IMR-90 (cell line): ENCODE measurements around the gene BAZ1A. TPM values are rescaled to one million over a fixed set of nuclear protein-coding genes. Genes with fewer than 3 reads are reported as not detected.

Experiments
- ATAC-seq: fragments of 200-7000 bp; cut with Tn5 transposase; 2 replicates; pipeline ENCODE4 v1.9.1; 2020; ENCODE audit warnings: low read depth, mild to moderate bottlenecking, moderate library complexity
- BruUV-seq: library from RNA; stranded (reverse); fragments of 400-500 nt; replicated peaks from 2 replicates; lab custom pipeline; 2021; lab: Mats Ljungman, UMichigan
- CTCF ChIA-PET: fragments of 300-600 bp; formaldehyde crosslinking; extraction: SDS; loops from one replicate; lab custom pipeline; 2021; ENCODE audit warnings: antibody characterized with exemption; lab: Yijun Ruan, JAX
- POLR2A ChIA-PET: fragments of 300-600 bp; sonication (Branson Sonifier 250); formaldehyde crosslinking; loops from one replicate; lab custom pipeline; 2022; ENCODE audit warnings: antibody characterized with exemption; ENCODE audit not compliant: unreplicated experiment; lab: Charles Lee
- DNase-seq: peaks from one replicate; pipeline ENCODE4 v3.0.0; 2013
- H2AFZ ChIP-seq: replicated peaks from 2 replicates; pipeline ENCODE3; 2013; ENCODE audit warnings: low read length, mild to moderate bottlenecking; ENCODE audit not compliant: poor library complexity
- H2AK5ac ChIP-seq: 2 replicates; pipeline ENCODE4 v1.6.1; 2013; ENCODE audit warnings: low read depth, low read length, inconsistent platforms
- H2AK9ac ChIP-seq: replicated peaks from 2 replicates; pipeline ENCODE3; 2013; ENCODE audit warnings: mild to moderate bottlenecking, low read depth, low read length, moderate library complexity; ENCODE audit not compliant: poor library complexity
- H2BK120ac ChIP-seq: 2 replicates; pipeline ENCODE4 v1.6.1; 2013; ENCODE audit warnings: low read depth, low read length, inconsistent platforms
- H2BK15ac ChIP-seq: 3 replicates; pipeline ENCODE4 v1.6.1; 2013; ENCODE audit warnings: low read depth, low read length, inconsistent platforms
- H2BK20ac ChIP-seq: 2 replicates; pipeline ENCODE4 v1.6.1; 2013; ENCODE audit warnings: low read depth, mild to moderate bottlenecking, inconsistent platforms, low read length, moderate library complexity
- H2BK5ac ChIP-seq: 2 replicates; pipeline ENCODE4 v1.6.1; 2013; ENCODE audit warnings: mild to moderate bottlenecking, low read depth, low read length, inconsistent platforms; ENCODE audit not compliant: poor library complexity, severe bottlenecking
- H3K14ac ChIP-seq: replicated peaks from 2 replicates; pipeline ENCODE4 v1.6.1; 2013; ENCODE audit warnings: low read depth, low read length, inconsistent platforms
- H3K18ac ChIP-seq: 2 replicates; pipeline ENCODE4 v1.6.1; 2013; ENCODE audit warnings: low read depth, low read length, control low read depth
- H3K23ac ChIP-seq: 2 replicates; pipeline ENCODE4 v1.6.1; 2013; ENCODE audit warnings: low read depth, low read length, inconsistent platforms
- H3K27ac ChIP-seq: 2 replicates; pipeline ENCODE4 v1.5.1; 2013; ENCODE audit warnings: mild to moderate bottlenecking, control low read depth, low read length; ENCODE audit not compliant: insufficient read depth
- H3K27me3 ChIP-seq: 2 replicates; pipeline ENCODE4 v1.6.1; 2013; ENCODE audit warnings: low read length; ENCODE audit not compliant: control insufficient read depth, insufficient read depth
- H3K36me3 ChIP-seq: 2 replicates; pipeline ENCODE4 v1.6.1; 2013; ENCODE audit warnings: low read length, mixed read lengths; ENCODE audit not compliant: control insufficient read depth, insufficient read depth
- H3K4ac ChIP-seq: 2 replicates; pipeline ENCODE4 v1.6.1; 2013; ENCODE audit warnings: low read depth, low read length, inconsistent platforms
- H3K4me1 ChIP-seq: 2 replicates; pipeline ENCODE4 v1.6.1; 2013; ENCODE audit warnings: low read length, mixed read lengths; ENCODE audit not compliant: control insufficient read depth, insufficient read depth
- H3K4me2 ChIP-seq: 2 replicates; pipeline ENCODE4 v1.6.1; 2013; ENCODE audit warnings: low read depth, mild to moderate bottlenecking, control low read depth, low read length, moderate library complexity
- H3K4me3 ChIP-seq: 2 replicates; pipeline ENCODE4 v1.5.1; 2013; ENCODE audit warnings: low read depth, mild to moderate bottlenecking, control low read depth, low read length, moderate library complexity; ENCODE audit not compliant: insufficient read depth
- H3K56ac ChIP-seq: 2 replicates; pipeline ENCODE4 v1.6.1; 2013; ENCODE audit warnings: low read length, inconsistent platforms; ENCODE audit not compliant: insufficient read depth; ENCODE audit errors: extremely low read depth
- H3K79me1 ChIP-seq, 2 experiments: 2 replicates each; pipeline ENCODE4 v1.6.1; 2013; ENCODE audit warnings: low read length in 2 of 2, inconsistent platforms in 1 of 2, low read depth in 1 of 2
- H3K9ac ChIP-seq: 2 replicates; pipeline ENCODE4 v1.6.1; 2013; ENCODE audit warnings: low read depth, low read length, control low read depth
- H3K9me1 ChIP-seq: 2 replicates; pipeline ENCODE4 v1.6.1; 2013; ENCODE audit warnings: low read length, inconsistent platforms; ENCODE audit not compliant: insufficient read depth
- H3K9me3 ChIP-seq: 2 replicates; pipeline ENCODE4 v1.6.1; 2013; ENCODE audit warnings: low read length; ENCODE audit not compliant: control insufficient read depth, insufficient read depth
- H4K20me1 ChIP-seq: 2 replicates; pipeline ENCODE4 v1.6.1; 2013; ENCODE audit warnings: low read length, inconsistent platforms; ENCODE audit not compliant: insufficient read depth
- H4K5ac ChIP-seq: 2 replicates; pipeline ENCODE4 v1.6.1; 2013; ENCODE audit warnings: mild to moderate bottlenecking, low read depth, low read length, control low read depth
- H4K8ac ChIP-seq, 2 experiments: 2 replicates each; pipeline ENCODE4 v1.6.1; 2013; ENCODE audit warnings: low read depth in 2 of 2, low read length in 2 of 2, control low read depth in 1 of 2, inconsistent platforms in 1 of 2
- H4K91ac ChIP-seq: 2 replicates; pipeline ENCODE4 v1.6.1; 2013; ENCODE audit warnings: low read depth, low read length, inconsistent platforms; ENCODE audit not compliant: insufficient read depth
- CEBPB ChIP-seq: IDR thresholded peaks from 2 replicates; pipeline ENCODE4 v1.6.1; 2012; ENCODE audit warnings: low read depth, low read length, improper control_type of control experiment
- CHD1 ChIP-seq: IDR thresholded peaks from 2 replicates; pipeline ENCODE4 v1.6.1; 2012; ENCODE audit warnings: low read depth, low read length, improper control_type of control experiment
- CTCF ChIP-seq: conservative IDR thresholded peaks from 2 replicates; pipeline ENCODE4 v1.5.1; 2012; ENCODE audit warnings: mild to moderate bottlenecking, low read depth, low read length, improper control_type of control experiment
- MAZ ChIP-seq: IDR thresholded peaks from 2 replicates; pipeline ENCODE4 v1.6.1; 2012; ENCODE audit warnings: low read depth, mild to moderate bottlenecking, low read length, improper control_type of control experiment, moderate library complexity, borderline replicate concordance
- MXI1 ChIP-seq: IDR thresholded peaks from 2 replicates; pipeline ENCODE4 v1.6.1; 2012; ENCODE audit warnings: low read depth, mild to moderate bottlenecking, low read length, moderate library complexity, borderline replicate concordance
- POLR2A ChIP-seq: IDR thresholded peaks from 2 replicates; pipeline ENCODE4 v1.6.1; 2012; ENCODE audit warnings: mild to moderate bottlenecking, low read depth, low read length
- RCOR1 ChIP-seq: IDR thresholded peaks from 2 replicates; pipeline ENCODE4 v1.6.1; 2012; ENCODE audit warnings: mild to moderate bottlenecking, low read length, improper control_type of control experiment; ENCODE audit not compliant: insufficient replicate concordance
- WGBS, 2 experiments: methylation state at CpG; one replicate each; pipeline versions ENCODE4 v1.1.5 to v1.1.7; 2013; ENCODE audit warnings: missing lambda C conversion rate in 2 of 2; ENCODE audit not compliant: insufficient read length in 1 of 2; ENCODE audit errors: extremely low coverage in 2 of 2; 5-methylcytosine and 5-hydroxymethylcytosine counted together
- dilution Hi-C: fragments of 300-500 bp; cut with HindIII; formaldehyde crosslinking; loops from one replicate; pipeline ENCODE4 v1.14.3; 2018; ENCODE audit warnings: low sequenced_read_pairs; ENCODE audit not compliant: unreplicated experiment
- in situ Hi-C: fragments of 300-500 bp; cut with MboI; formaldehyde crosslinking; loops from 3 replicates; pipeline ENCODE4 v1.14.3; 2019; ENCODE audit warnings: low sequenced_read_pairs, inconsistent platforms, mixed read lengths
- intact Hi-C: fragments of 100-400 bp; cut with micrococcal nuclease; formaldehyde crosslinking; loops from 2 replicates; pipeline ENCODE4 v1.10.0; 2022
- polyA plus RNA-seq, 3 experiments: library from polyadenylated mRNA; depleted of rRNA; stranded (reverse); fragments of >200 nt; gene quantifications; 2 replicates each; pipeline ENCODE4 v1.2.3, GENCODE V29; 2012; ENCODE audit warnings: low replicate concordance in 1 of 3
- total RNA-seq: library from RNA; depleted of rRNA; stranded (reverse); fragments of >200 nt; gene quantifications from 2 replicates; pipeline ENCODE4 v1.2.3, GENCODE V29; 2012

BAZ1A gene
- total and polyA plus RNA-seq, 2 of the 4 experiments (the other 2 are of a cell fraction): 15.3 to 23.8 TPM

GRCh38 chr14:34873589-34874385 is 1.4 kb downstream of the BAZ1A start:
- peaks cover 13 to 25% of the 10 kb centered on the region in 2 experiments for H3K79me1 ChIP-seq
- peak overlapping the region; percentile 70; the same call in 1 of the 2 replicates for H4K91ac ChIP-seq
- peak overlapping the region; percentile 90 for H3K18ac ChIP-seq
- no peak overlapping the region; the same call in 1 of the 2 replicates for H2BK20ac ChIP-seq
- H3K9ac ChIP-seq: peak overlapping the region; percentile 95
- H2BK5ac ChIP-seq: peak overlapping the region; percentile 96
- H2AK5ac ChIP-seq: no peak overlapping the region
- H4K5ac ChIP-seq: peak overlapping the region; percentile 92
- in situ Hi-C loops (no loop called here), dilution Hi-C loops (no loop called here), intact Hi-C loops (loop anchor here (2.0 to 10.0 kb wide), 2 partner anchors 201 to 541 kb away; no protein-coding TSS in a partner anchor)
- ChIA-PET CTCF (no interaction called here), POLR2A (no interaction called here)
- ATAC-seq (peak; percentile 58), DNase-seq (no peak)
- no peaks in the 10 kb centered on the region for H3K27me3 ChIP-seq
- H4K8ac ChIP-seq: peak overlapping the region; percentile 50 to 81; a peak in 3 of 4 replicates
- TF ChIP-seq MXI1 (no peak; the same call in 1 of the 2 replicates), CTCF (no peak), MAZ (peak; percentile 51; the same call in 1 of the 2 replicates), RCOR1 (no peak), CEBPB (no peak), CHD1 (0 out of 2 replicates have a peak, but pooled peaks have one; percentile 11), POLR2A (peak; percentile 83)
- no peaks in the 10 kb centered on the region for H3K9me3 ChIP-seq
- H3K23ac ChIP-seq: peak overlapping the region; percentile 96
- WGBS, 2 experiments: 0% methylated on average over 14 of the region's 81 CpGs; no CpG with 5 or more reads in 1 of the 2 experiments
- no TSS peak for BruUV-seq
- H3K14ac ChIP-seq: peak overlapping the region; percentile 96
- peaks cover 3% of the 10 kb centered on the region; the same call in 1 of the 2 replicates for H3K9me1 ChIP-seq
- H2BK120ac ChIP-seq: peak overlapping the region; percentile 38
- H4K20me1 ChIP-seq: peaks cover 10% of the 10 kb centered on the region
- H3K56ac ChIP-seq: peak overlapping the region; percentile 90
- peak overlapping the region; percentile 96 for H3K4me3 ChIP-seq
- H3K36me3 ChIP-seq: peaks cover 2% of the 10 kb centered on the region; the same call in 1 of the 2 replicates
- H2AK9ac ChIP-seq: peak overlapping the region; percentile 99
- peaks cover 2% of the 10 kb centered on the region; the same call in 1 of the 2 replicates for H3K4me1 ChIP-seq
- H3K4me2 ChIP-seq: peak overlapping the region; percentile 97
- peak overlapping the region; percentile 98 for H3K4ac ChIP-seq
- H2AFZ ChIP-seq: peak overlapping the region; percentile 98
- no peak overlapping the region; the same call in 2 of the 3 replicates for H2BK15ac ChIP-seq
- peak overlapping the region; percentile 97 for H3K27ac ChIP-seq
